ENCODE results near the gene EPHA2. TPM values are rescaled to one million over a fixed set of nuclear protein-coding genes. Genes with fewer than 3 reads are reported as not detected.

The EPHA2 gene
- polyA plus RNA-seq, 1 of the 3 experiments (the other 2 are of a cell fraction): 126 TPM

GRCh38 chr1:16145030-16145661 is 10.7 kb downstream of the EPHA2 start:
- ChIA-PET POLR2A (no interaction called here), CTCF (interaction anchor here (1.3 to 4.0 kb wide), 2 partner anchors 11 to 25 kb away, joined by 6 to 14 read pairs; partner anchors contain the start of gene EPHA2)
- H3K9ac ChIP-seq: peak overlapping the region; percentile 91; the same call in 1 of the 2 replicates
- peak; percentile 68; the same call in 1 of the 2 replicates for TF ChIP-seq TEAD4 (IDR thresholded peaks at IDR 0.05; ENCODE audit: borderline replicate concordance, insufficient read depth)
- TF ChIP-seq IRF3 (IDR thresholded peaks at IDR 0.05; ENCODE audit: low read depth, low read length): no peak
- TF ChIP-seq RFX5 (IDR thresholded peaks at IDR 0.05; ENCODE audit: low read length): no peak
- TF ChIP-seq EZH2phosphoT487 (IDR thresholded peaks at IDR 0.05; ENCODE audit: borderline replicate concordance, low read depth): no peak
- peak; percentile 84 for TF ChIP-seq NFIC (IDR thresholded peaks at IDR 0.05; ENCODE audit: borderline replicate concordance)
- no peak for TF ChIP-seq GATA2 (CRISPR knock-in tag; IDR thresholded peaks at IDR 0.05)
- TF ChIP-seq MXI1 (IDR thresholded peaks at IDR 0.05; ENCODE audit: low read depth, low read length): no peak
- TF ChIP-seq, protein P1, sequence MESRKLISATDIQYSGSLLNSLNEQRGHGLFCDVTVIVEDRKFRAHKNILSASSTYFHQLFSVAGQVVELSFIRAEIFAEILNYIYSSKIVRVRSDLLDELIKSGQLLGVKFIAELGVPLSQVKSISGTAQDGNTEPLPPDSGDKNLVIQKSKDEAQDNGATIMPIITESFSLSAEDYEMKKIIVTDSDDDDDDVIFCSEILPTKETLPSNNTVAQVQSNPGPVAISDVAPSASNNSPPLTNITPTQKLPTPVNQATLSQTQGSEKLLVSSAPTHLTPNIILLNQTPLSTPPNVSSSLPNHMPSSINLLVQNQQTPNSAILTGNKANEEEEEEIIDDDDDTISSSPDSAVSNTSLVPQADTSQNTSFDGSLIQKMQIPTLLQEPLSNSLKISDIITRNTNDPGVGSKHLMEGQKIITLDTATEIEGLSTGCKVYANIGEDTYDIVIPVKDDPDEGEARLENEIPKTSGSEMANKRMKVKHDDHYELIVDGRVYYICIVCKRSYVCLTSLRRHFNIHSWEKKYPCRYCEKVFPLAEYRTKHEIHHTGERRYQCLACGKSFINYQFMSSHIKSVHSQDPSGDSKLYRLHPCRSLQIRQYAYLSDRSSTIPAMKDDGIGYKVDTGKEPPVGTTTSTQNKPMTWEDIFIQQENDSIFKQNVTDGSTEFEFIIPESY (IDR thresholded peaks at IDR 0.05; ENCODE audit: borderline replicate concordance, low read depth): no peak
- TF ChIP-seq ELF1 (IDR thresholded peaks at IDR 0.05): no peak
- no peak for TF ChIP-seq JUND (IDR thresholded peaks at IDR 0.05)
- peak; percentile 61 for TF ChIP-seq TCF12 (IDR thresholded peaks at IDR 0.05)
- TF ChIP-seq RCOR1 (IDR thresholded peaks at IDR 0.05; ENCODE audit: low read length): no peak
- no peak for TF ChIP-seq CHD2 (IDR thresholded peaks at IDR 0.05; ENCODE audit: low read length, partially characterized antibody)
- TF ChIP-seq POLR2AphosphoS5 (IDR thresholded peaks at IDR 0.05; ENCODE audit: low read depth, low read length): no peak
- no peak for TF ChIP-seq REST (IDR thresholded peaks at IDR 0.05; ENCODE audit: low read depth, low read length)
- TF ChIP-seq GABPA (IDR thresholded peaks at IDR 0.05; ENCODE audit: low read depth): no peak
- TF ChIP-seq SIN3A (IDR thresholded peaks at IDR 0.05; ENCODE audit: borderline replicate concordance, low read depth, low read length): no peak
- TF ChIP-seq MEF2A (IDR thresholded peaks at IDR 0.05; ENCODE audit: borderline replicate concordance, low read depth): no peak
- no peak for TF ChIP-seq RXRA (IDR thresholded peaks at IDR 0.05; ENCODE audit: borderline replicate concordance, low read depth)
- TF ChIP-seq USF1 (IDR thresholded peaks at IDR 0.05; ENCODE audit: borderline replicate concordance, low read depth): no peak
- no peak for TF ChIP-seq TAF1 (IDR thresholded peaks at IDR 0.05; ENCODE audit: borderline replicate concordance, low read depth, low read length)
- TF ChIP-seq EP300 (IDR thresholded peaks at IDR 0.05; ENCODE audit: borderline replicate concordance in 1 of 2, low read depth in 1 of 2, low read length in 1 of 2): peak in 1 of 2 experiments; percentile 59; a peak in 2 of 4 replicates
- TF ChIP-seq, protein P2, sequence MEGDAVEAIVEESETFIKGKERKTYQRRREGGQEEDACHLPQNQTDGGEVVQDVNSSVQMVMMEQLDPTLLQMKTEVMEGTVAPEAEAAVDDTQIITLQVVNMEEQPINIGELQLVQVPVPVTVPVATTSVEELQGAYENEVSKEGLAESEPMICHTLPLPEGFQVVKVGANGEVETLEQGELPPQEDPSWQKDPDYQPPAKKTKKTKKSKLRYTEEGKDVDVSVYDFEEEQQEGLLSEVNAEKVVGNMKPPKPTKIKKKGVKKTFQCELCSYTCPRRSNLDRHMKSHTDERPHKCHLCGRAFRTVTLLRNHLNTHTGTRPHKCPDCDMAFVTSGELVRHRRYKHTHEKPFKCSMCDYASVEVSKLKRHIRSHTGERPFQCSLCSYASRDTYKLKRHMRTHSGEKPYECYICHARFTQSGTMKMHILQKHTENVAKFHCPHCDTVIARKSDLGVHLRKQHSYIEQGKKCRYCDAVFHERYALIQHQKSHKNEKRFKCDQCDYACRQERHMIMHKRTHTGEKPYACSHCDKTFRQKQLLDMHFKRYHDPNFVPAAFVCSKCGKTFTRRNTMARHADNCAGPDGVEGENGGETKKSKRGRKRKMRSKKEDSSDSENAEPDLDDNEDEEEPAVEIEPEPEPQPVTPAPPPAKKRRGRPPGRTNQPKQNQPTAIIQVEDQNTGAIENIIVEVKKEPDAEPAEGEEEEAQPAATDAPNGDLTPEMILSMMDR (IDR thresholded peaks at IDR 0.05): no peak
- TF ChIP-seq FOXJ3 (CRISPR knock-in tag; IDR thresholded peaks at IDR 0.05): no peak
- TF ChIP-seq NRF1 (IDR thresholded peaks at IDR 0.05; ENCODE audit: low read depth, low read length): no peak
- WGBS (ENCODE audit: low lambda C conversion rate): 9% methylated on average over 4 of the region's 19 CpGs
- peaks cover 38 to 41% of the 10 kb centered on the region in 2 experiments for H3K36me3 ChIP-seq (replicated peaks in 1 of 2; ENCODE audit: control insufficient read depth in 1 of 2, insufficient read depth in 2 of 2, low read length in 1 of 2)
- H3K9me3 ChIP-seq: no peaks in the 10 kb centered on the region
- H3K9me2 ChIP-seq: no peaks in the 10 kb centered on the region
- peak overlapping the region; percentile 93 for H3K4me2 ChIP-seq
- H3K79me2 ChIP-seq (ENCODE audit: insufficient read depth): peaks cover 92% of the 10 kb centered on the region
- DNase-seq: no peak
- peaks cover 56% of the 10 kb centered on the region for H3F3A ChIP-seq (replicated peaks; ENCODE audit: insufficient read depth)
- no peak overlapping the region for H2AFZ ChIP-seq (ENCODE audit: low read depth)
- peak overlapping the region; percentile 30 to 60; a peak in 3 of 4 replicates for H3K4me3 ChIP-seq (ENCODE audit: low read depth in 2 of 2, low read length in 1 of 2)
- H3K27ac ChIP-seq (ENCODE audit: low read depth in 2 of 2, low read length in 1 of 2): peak overlapping the region; percentile 81 to 98
- H3K4me1 ChIP-seq (ENCODE audit: control insufficient read depth in 1 of 2, insufficient read depth in 2 of 2, low read depth in 1 of 2, low read length in 1 of 2): peaks cover 19 to 72% of the 10 kb centered on the region in 2 experiments
- peaks cover 4% of the 10 kb centered on the region for H4K20me1 ChIP-seq (ENCODE audit: insufficient read depth)
- H3K27me3 ChIP-seq (ENCODE audit: insufficient read depth): no peaks in the 10 kb centered on the region
